NT2/D1 (cell line): ENCODE results near the gene TTC31.

ENCODE experiments used
- DNase-seq: peaks from one replicate; pipeline ENCODE4 v3.0.0-alpha.2; 2011; ENCODE audit warnings: low read depth, low spot score
- H3K27me3 ChIP-seq: 2 replicates; pipeline ENCODE4 v1.6.0; 2011; ENCODE audit warnings: mild to moderate bottlenecking; ENCODE audit not compliant: insufficient read length, insufficient read depth
- H3K36me3 ChIP-seq: 2 replicates; pipeline ENCODE4 v1.6.1; 2011; ENCODE audit warnings: mild to moderate bottlenecking, low read length, mixed read lengths; ENCODE audit not compliant: insufficient read depth, insufficient read length
- H3K4me1 ChIP-seq: 2 replicates; pipeline ENCODE4 v1.5.1; 2011; ENCODE audit not compliant: insufficient read depth, insufficient read length
- H3K4me3 ChIP-seq: 2 replicates; pipeline ENCODE4 v1.5.1; 2011; ENCODE audit warnings: low read depth; ENCODE audit not compliant: insufficient read length
- H3K9ac ChIP-seq: 2 replicates; pipeline ENCODE4 v1.6.0; 2011; ENCODE audit warnings: low read depth; ENCODE audit not compliant: insufficient read length
- H3K9me3 ChIP-seq: 2 replicates; pipeline ENCODE4 v1.5.1; 2011; ENCODE audit warnings: mild to moderate bottlenecking, low read length; ENCODE audit not compliant: insufficient read depth
- SUZ12 ChIP-seq: IDR thresholded peaks from 2 replicates; pipeline ENCODE4 v1.6.1; 2011; ENCODE audit not compliant: insufficient read length, insufficient read depth; ENCODE audit errors: extremely low read depth
- YY1 ChIP-seq: IDR thresholded peaks from 2 replicates; pipeline ENCODE4 v1.6.1; 2011; ENCODE audit not compliant: insufficient read length, insufficient read depth
- ZNF274 ChIP-seq: IDR thresholded peaks from 2 replicates; pipeline ENCODE4 v1.6.1; 2011; ENCODE audit warnings: mild to moderate bottlenecking, low read depth, low read length

Gene TTC31

GRCh38 chr2:74538881-74539339, 56.0 kb downstream of the TTC31 start:
- Histone ChIP-seq H3K4me1 (no peaks in the 10 kb centered on the region), H3K4me3 (no peak overlapping the region), H3K27me3 (no peaks in the 10 kb centered on the region), H3K9ac (no peak overlapping the region), H3K36me3 (peaks cover 7% of the 10 kb centered on the region), H3K9me3 (no peaks in the 10 kb centered on the region)
- DNase-seq, result no peak
- no peak for TF ChIP-seq YY1
- no peak for TF ChIP-seq ZNF274
- no peak for TF ChIP-seq SUZ12

GRCh38 chr2:74540291-74540690, 57.4 kb downstream of the TTC31 start:
- no peaks in the 10 kb centered on the region for H3K9me3 ChIP-seq
- TF ChIP-seq YY1 (no peak), ZNF274 (no peak), SUZ12 (no peak)
- H3K4me1 ChIP-seq, result no peaks in the 10 kb centered on the region
- no peak for DNase-seq
- no peak overlapping the region for H3K9ac ChIP-seq
- H3K4me3 ChIP-seq, result no peak overlapping the region
- H3K27me3 ChIP-seq, result no peaks in the 10 kb centered on the region
- no peaks in the 10 kb centered on the region for H3K36me3 ChIP-seq

- H3K27me3 ChIP-seq, result peaks cover 10% of the 10 kb centered on the region
- H3K36me3 ChIP-seq, result no peaks in the 10 kb centered on the region
- H3K9ac ChIP-seq, result no peak overlapping the region
- H3K9me3 ChIP-seq, result no peaks in the 10 kb centered on the region
- DNase-seq, result no peak
- no peak for TF ChIP-seq YY1
- TF ChIP-seq ZNF274, result no peak
- TF ChIP-seq SUZ12, result no peak
- no peaks in the 10 kb centered on the region for H3K4me1 ChIP-seq
- no peak overlapping the region for H3K4me3 ChIP-seq
Measured at GRCh38 chr2:74542978-74543377, 60.1 kb downstream of the TTC31 start.
